H9 (cell line): ENCODE results near the gene ELOF1. TPM values are rescaled to one million over a fixed set of nuclear protein-coding genes. Genes with fewer than 3 reads are reported as not detected.

ENCODE experiments used
- DNase-seq: peaks from one replicate; pipeline ENCODE4 v3.0.0-alpha.2; 2017
- H2AFZ ChIP-seq: one replicate; pipeline ENCODE4 v1.6.1; 2013; ENCODE audit warnings: mild to moderate bottlenecking, low read length, control low read depth, moderate library complexity
- H2AK5ac ChIP-seq: 2 replicates; pipeline ENCODE4 v1.6.1; 2013; ENCODE audit warnings: low read length, control low read depth, mixed read lengths; ENCODE audit not compliant: insufficient read length
- H2BK120ac ChIP-seq: one replicate; pipeline ENCODE4 v1.6.1; 2013; ENCODE audit warnings: low read depth, mild to moderate bottlenecking, low read length, control low read depth, inconsistent platforms; ENCODE audit not compliant: poor library complexity, severe bottlenecking
- H2BK12ac ChIP-seq: 2 replicates; pipeline ENCODE4 v1.6.1; 2013; ENCODE audit warnings: low read length, control low read depth, mixed read lengths, low read depth; ENCODE audit not compliant: insufficient read length
- H2BK15ac ChIP-seq: 2 replicates; pipeline ENCODE4 v1.6.1; 2013; ENCODE audit warnings: low read depth, low read length, control low read depth
- H2BK20ac ChIP-seq: one replicate; pipeline ENCODE4 v1.6.1; 2013; ENCODE audit warnings: low read depth, mild to moderate bottlenecking, low read length, control low read depth, inconsistent platforms; ENCODE audit not compliant: poor library complexity, severe bottlenecking
- H2BK5ac ChIP-seq: 2 replicates; pipeline ENCODE4 v1.6.1; 2013; ENCODE audit warnings: low read length, control low read depth, mixed read lengths; ENCODE audit not compliant: insufficient read length
- H3K14ac ChIP-seq: 2 replicates; pipeline ENCODE4 v1.6.1; 2013; ENCODE audit warnings: low read length, control low read depth; ENCODE audit not compliant: insufficient read depth
- H3K18ac ChIP-seq: 2 replicates; pipeline ENCODE4 v1.6.1; 2013; ENCODE audit warnings: low read depth, mild to moderate bottlenecking, mixed read lengths, low read length, control low read depth; ENCODE audit not compliant: insufficient read length
- H3K23ac ChIP-seq: 2 replicates; pipeline ENCODE4 v1.6.1; 2013; ENCODE audit warnings: low read length, control low read depth, mixed read lengths, low read depth; ENCODE audit not compliant: insufficient read length
- H3K23me2 ChIP-seq: 2 replicates; pipeline ENCODE4 v1.6.1; 2013; ENCODE audit warnings: low read depth, mild to moderate bottlenecking, mixed read lengths, low read length, control low read depth; ENCODE audit not compliant: insufficient read length, poor library complexity, severe bottlenecking
- H3K27ac ChIP-seq: 2 replicates; pipeline ENCODE4 v1.5.1; 2013; ENCODE audit warnings: low read length, control low read depth, mixed read lengths, low read depth; ENCODE audit not compliant: insufficient read length
- H3K27me3 ChIP-seq: 2 replicates; pipeline ENCODE4 v1.6.1; 2013; ENCODE audit warnings: low read length, control low read depth, inconsistent platforms; ENCODE audit not compliant: insufficient read depth
- H3K4ac ChIP-seq: 2 replicates; pipeline ENCODE4 v1.6.1; 2013; ENCODE audit warnings: low read depth, mild to moderate bottlenecking, control low read depth, inconsistent platforms, low read length, moderate library complexity
- H3K4me1 ChIP-seq: 2 replicates; pipeline ENCODE4 v1.6.1; 2013; ENCODE audit warnings: low read length, control low read depth, inconsistent platforms; ENCODE audit not compliant: insufficient read depth
- H3K4me2 ChIP-seq: 2 replicates; pipeline ENCODE4 v1.6.1; 2013; ENCODE audit warnings: low read length, control low read depth, mixed read lengths; ENCODE audit not compliant: insufficient read length, insufficient read depth
- H3K56ac ChIP-seq: 2 replicates; pipeline ENCODE4 v1.6.1; 2013; ENCODE audit warnings: low read depth, mild to moderate bottlenecking, mixed read lengths, low read length, control low read depth; ENCODE audit not compliant: insufficient read length
- H3K79me1 ChIP-seq: 2 replicates; pipeline ENCODE4 v1.6.1; 2013; ENCODE audit warnings: low read depth, mild to moderate bottlenecking, moderate library complexity, low read length, control low read depth, inconsistent platforms; ENCODE audit not compliant: insufficient read depth, poor library complexity, severe bottlenecking
- H3K79me2 ChIP-seq: 2 replicates; pipeline ENCODE4 v1.6.1; 2013; ENCODE audit warnings: low read length, control low read depth, inconsistent platforms; ENCODE audit not compliant: insufficient read depth
- H3K9ac ChIP-seq: 2 replicates; pipeline ENCODE4 v1.6.1; 2013; ENCODE audit warnings: low read length, control low read depth, mixed read lengths; ENCODE audit not compliant: insufficient read length; ENCODE audit errors: extremely low read depth
- H3K9me3 ChIP-seq: one replicate; pipeline ENCODE4 v1.6.1; 2013; ENCODE audit warnings: low read depth, low read length, inconsistent platforms; ENCODE audit not compliant: control insufficient read depth
- H3T11ph ChIP-seq: one replicate; pipeline ENCODE4 v1.6.1; 2013; ENCODE audit warnings: mild to moderate bottlenecking, low read length, control low read depth, inconsistent platforms
- H4K20me1 ChIP-seq: one replicate; pipeline ENCODE4 v1.6.1; 2013; ENCODE audit not compliant: control insufficient read depth, insufficient read length, insufficient read depth
- H4K5ac ChIP-seq: 2 replicates; pipeline ENCODE4 v1.6.1; 2013; ENCODE audit warnings: low read depth, mild to moderate bottlenecking, mixed read lengths, low read length, control low read depth; ENCODE audit not compliant: insufficient read length
- H4K8ac ChIP-seq: replicated peaks from 2 replicates; pipeline ENCODE4 v1.6.1; 2013; ENCODE audit warnings: low read length, control low read depth, mixed read lengths, low read depth; ENCODE audit not compliant: insufficient read length
- H4K91ac ChIP-seq: 2 replicates; pipeline ENCODE4 v1.6.1; 2013; ENCODE audit warnings: low read depth, mild to moderate bottlenecking, moderate library complexity, mixed read lengths, low read length, control low read depth; ENCODE audit not compliant: insufficient read length
- H3K27ac Mint-ChIP-seq, 3 experiments: 2 replicates in 2 of 3; 3 replicates in 1 of 3; pipeline ENCODE4 v1.8.0; 2020 to 2021; ENCODE audit warnings: mixed read lengths in 3 of 3, mild to moderate bottlenecking in 1 of 3, moderate library complexity in 1 of 3
- H3K27me3 Mint-ChIP-seq: 2 replicates; pipeline ENCODE4 v1.8.0; 2021; ENCODE audit warnings: low read depth, mild to moderate bottlenecking, moderate library complexity, mixed read lengths
- H3K36me3 Mint-ChIP-seq, 3 experiments: 2 replicates in 2 of 3; 3 replicates in 1 of 3; pipeline ENCODE4 v1.8.0; 2020 to 2021; ENCODE audit warnings: low read depth in 3 of 3, mixed read lengths in 3 of 3; ENCODE audit not compliant: insufficient read depth in 1 of 3
- H3K4me1 Mint-ChIP-seq, 2 experiments: 2 replicates each; pipeline ENCODE4 v1.8.0; 2020; ENCODE audit warnings: mixed read lengths in 2 of 2
- H3K4me3 Mint-ChIP-seq, 2 experiments: 2 replicates in 1 of 2; 3 replicates in 1 of 2; pipeline ENCODE4 v1.8.0; 2020 to 2021; ENCODE audit warnings: mild to moderate bottlenecking in 2 of 2, mixed read lengths in 2 of 2, moderate library complexity in 1 of 2
- H3K9me3 Mint-ChIP-seq, 2 experiments: 2 replicates in 1 of 2; 3 replicates in 1 of 2; pipeline ENCODE4 v1.8.0; 2020; ENCODE audit warnings: mild to moderate bottlenecking in 2 of 2, mixed read lengths in 2 of 2, moderate library complexity in 1 of 2
- CTCF ChIP-seq: fragments of 200-600 bp; sonication (generic); conservative IDR thresholded peaks from 3 replicates; pipeline ENCODE4 v1.8.0; 2021; ENCODE audit warnings: antibody characterized with exemption, mild to moderate bottlenecking
- WGBS: extraction: QIAGEN DNeasy Blood & Tissue Kit; methylation state at CpG from one replicate; pipeline ENCODE4 v1.1.7; 2013; ENCODE audit warnings: missing lambda C conversion rate, low lambda C conversion rate, mixed read lengths; ENCODE audit not compliant: insufficient read length; ENCODE audit errors: extremely low coverage; 5-methylcytosine and 5-hydroxymethylcytosine counted together
- total RNA-seq: library from RNA; stranded (reverse); gene quantifications from 2 replicates; pipeline ENCODE4 v1.2.1, GENCODE V29; 2021

The ELOF1 gene
- total RNA-seq, 1 experiment from 2014 or later = 84.9 TPM

GRCh38 chr19:11552666-11553372, 6.2 kb downstream of the ELOF1 start:
- Histone ChIP-seq H2BK12ac (no peak overlapping the region), H3K4me2 (no peak overlapping the region), H3K9ac (no peak overlapping the region), H3K79me1 (peaks cover 2% of the 10 kb centered on the region), H3K23me2 (no peaks in the 10 kb centered on the region), H3K27ac (no peak overlapping the region), H4K8ac (no peak overlapping the region), H3K27me3 (no peaks in the 10 kb centered on the region), H3K4ac (no peak overlapping the region), H3K9me3 (no peaks in the 10 kb centered on the region), H4K20me1 (no peaks in the 10 kb centered on the region), H3K14ac (no peak overlapping the region), H3T11ph (no peak overlapping the region), H2BK5ac (no peak overlapping the region), H3K79me2 (peaks cover 6% of the 10 kb centered on the region; the same call in 1 of the 2 replicates), H3K4me1 (no peaks in the 10 kb centered on the region), H4K5ac (no peak overlapping the region), H3K56ac (no peak overlapping the region), H3K23ac (no peak overlapping the region), H2BK120ac (no peak overlapping the region), H4K91ac (no peak overlapping the region), H2BK20ac (no peak overlapping the region), H2AK5ac (no peak overlapping the region), H2AFZ (no peak overlapping the region), H2BK15ac (no peak overlapping the region), H3K18ac (no peak overlapping the region)
- Mint-ChIP-seq H3K27ac (peak overlapping the region in 1 of 3 experiments; percentile 44; a peak in 1 of 7 replicates), H3K9me3 (no peaks in the 10 kb centered on the region), H3K27me3 (no peaks in the 10 kb centered on the region), H3K4me1 (peaks cover 1% of the 10 kb centered on the region in 2 experiments), H3K4me3 (no peak overlapping the region), H3K36me3 (peaks cover 15 to 37% (median 29%) of the 10 kb centered on the region in 3 experiments; a peak in 6 of 7 replicates)
- DNase-seq = no peak
- WGBS = no CpG with 5 or more reads among the region's 20 CpGs
- TF ChIP-seq CTCF = no peak
